ENCODE data around the gene STK17A. TPM values are rescaled to one million over a fixed set of nuclear protein-coding genes. Genes with fewer than 3 reads are reported as not detected.
A peak's percentile ranks its signal among the peaks of the same experiment; 100 is the strongest.

The STK17A gene
- total RNA-seq, 4 donors from 2014 or later, result 7.9 to 22.9 (median 16.4) TPM

GRCh38 chr7:43643846-43644245, 60.9 kb downstream of the STK17A start:
- H3K27me3 ChIP-seq, result no peaks in the 10 kb centered on the region
- no peak overlapping the region for H3K27ac ChIP-seq
- intact Hi-C loops (cut with DNase I), result loop anchor here (10.0 kb wide), 1 partner anchor 51 kb away; no protein-coding TSS in a partner anchor
- 83 to 84% methylated on average over 8 of the region's 8 CpGs for WGBS, 2 donors
- no peak overlapping the region for H3K4me3 ChIP-seq (replicated peaks in 1 of 3)
- DNase-seq, result no peak
- H3K4me1 ChIP-seq, result peaks cover 25 to 51% of the 10 kb centered on the region in 2 donors
- H3K9me3 ChIP-seq, result no peaks in the 10 kb centered on the region
- H3K36me3 ChIP-seq, result no peaks in the 10 kb centered on the region
- no peak for TF ChIP-seq POLR2A (IDR thresholded peaks at IDR 0.05)
- no peak for TF ChIP-seq CTCF (IDR thresholded peaks at IDR 0.05)

GRCh38 chr7:43645699-43646226, 62.9 kb downstream of the STK17A start:
- H3K9me3 ChIP-seq, result no peaks in the 10 kb centered on the region
- 92 to 98% methylated on average over 3 of the region's 3 CpGs for WGBS, 2 donors
- intact Hi-C loops (cut with DNase I), result loop anchor here (10.0 kb wide), 1 partner anchor 49 kb away; no protein-coding TSS in a partner anchor

GRCh38 chr7:43646603-43647338, 63.9 kb downstream of the STK17A start:
- Histone ChIP-seq H3K4me1 (peaks cover 8 to 56% of the 10 kb centered on the region in 2 donors), H3K27ac (peak overlapping the region; percentile 76 to 77 (median 76)), H3K36me3 (no peaks in the 10 kb centered on the region), H3K4me3 (replicated peaks in 1 of 3) (no peak overlapping the region), H3K27me3 (no peaks in the 10 kb centered on the region), H3K9me3 (no peaks in the 10 kb centered on the region)
- no peak for TF ChIP-seq POLR2A (IDR thresholded peaks at IDR 0.05)
- no peak for DNase-seq
- WGBS, 2 donors, result 65 to 67% methylated on average over 8 of the region's 8 CpGs
- intact Hi-C loops (cut with DNase I), result loop anchor here (10.0 kb wide), 1 partner anchor 48 kb away; no protein-coding TSS in a partner anchor

More at GRCh38 chr7:43645699-43646226, 62.9 kb downstream of the STK17A start:
- no peak for DNase-seq
- Histone ChIP-seq H3K36me3 (no peaks in the 10 kb centered on the region), H3K4me1 (peaks cover 8 to 50% of the 10 kb centered on the region in 2 donors), H3K27ac (peak overlapping the region in 1 of 3 donors; percentile 77), H3K4me3 (replicated peaks in 1 of 3) (no peak overlapping the region), H3K27me3 (no peaks in the 10 kb centered on the region)
- no peak for TF ChIP-seq POLR2A (IDR thresholded peaks at IDR 0.05)
- TF ChIP-seq CTCF (IDR thresholded peaks at IDR 0.05), result no peak

DNA sequence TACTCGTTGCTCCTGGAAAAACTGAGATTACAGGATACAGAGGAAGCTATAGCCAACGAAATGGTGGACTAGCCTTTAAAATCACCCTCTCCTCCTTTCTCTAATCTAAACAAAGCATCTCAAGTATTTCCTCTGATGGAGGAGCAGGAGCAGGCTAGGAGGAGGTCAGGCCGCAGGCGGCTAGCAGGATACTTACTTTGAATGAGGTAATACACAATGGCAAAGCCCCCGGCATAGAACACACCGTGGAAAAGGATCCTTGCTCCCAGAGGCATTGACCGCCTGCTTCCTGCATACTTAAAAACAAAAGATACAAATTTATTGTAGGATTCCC, 64.4 kb downstream of the STK17A start:
- intact Hi-C loops (cut with DNase I), result loop anchor here (10.0 kb wide), 1 partner anchor 47 kb away; no protein-coding TSS in a partner anchor
- Histone ChIP-seq H3K36me3 (no peaks in the 10 kb centered on the region), H3K27me3 (no peaks in the 10 kb centered on the region), H3K4me3 (replicated peaks in 1 of 3) (no peak overlapping the region), H3K9me3 (no peaks in the 10 kb centered on the region), H3K27ac (peak overlapping the region; percentile 76 to 77 (median 76)), H3K4me1 (peaks cover 8 to 62% of the 10 kb centered on the region in 2 donors)
- DNase-seq, result no peak
- 33 to 50% methylated on average over 7 of the region's 7 CpGs for WGBS, 2 donors
- TF ChIP-seq CTCF (IDR thresholded peaks at IDR 0.05) (no peak), POLR2A (IDR thresholded peaks at IDR 0.05) (no peak)

GRCh38 chr7:43647673-43648472, 65.0 kb downstream of the STK17A start:
- intact Hi-C loops (cut with DNase I), result loop anchor here (10.0 kb wide), 1 partner anchor 47 kb away; no protein-coding TSS in a partner anchor
- Histone ChIP-seq H3K9me3 (no peaks in the 10 kb centered on the region), H3K4me1 (peaks cover 8 to 62% of the 10 kb centered on the region in 2 donors), H3K27me3 (no peaks in the 10 kb centered on the region), H3K36me3 (no peaks in the 10 kb centered on the region), H3K4me3 (replicated peaks in 1 of 3) (no peak overlapping the region), H3K27ac (peak overlapping the region; percentile 76 to 77 (median 76))
- TF ChIP-seq CTCF (IDR thresholded peaks at IDR 0.05), result no peak
- TF ChIP-seq POLR2A (IDR thresholded peaks at IDR 0.05), result no peak
- peak; percentile 16 to 25 for DNase-seq
- 34 to 57% methylated on average over 10 of the region's 10 CpGs for WGBS, 2 donors
